DOHH2 (cell line): ENCODE results near the gene ADAR.

Experiments used
- EZH2phosphoT487 ChIP-seq: fragments of 200-600 bp; sonication (generic); IDR thresholded peaks from 2 replicates; pipeline ENCODE4 v1.6.1; 2017; ENCODE audit warnings: borderline replicate concordance, mild to moderate bottlenecking, antibody characterized with exemption, low read length, moderate library complexity, mixed read lengths
- TF ChIP-seq, protein P1 (sequence below): fragments of 200-600 bp; sonication (generic); IDR thresholded peaks from one replicate; pipeline ENCODE4 v1.5.1; 2014; ENCODE audit warnings: antibody characterized with exemption, mild to moderate bottlenecking, low read depth, low read length; ENCODE audit not compliant: poor library complexity, severe bottlenecking

DNA sequence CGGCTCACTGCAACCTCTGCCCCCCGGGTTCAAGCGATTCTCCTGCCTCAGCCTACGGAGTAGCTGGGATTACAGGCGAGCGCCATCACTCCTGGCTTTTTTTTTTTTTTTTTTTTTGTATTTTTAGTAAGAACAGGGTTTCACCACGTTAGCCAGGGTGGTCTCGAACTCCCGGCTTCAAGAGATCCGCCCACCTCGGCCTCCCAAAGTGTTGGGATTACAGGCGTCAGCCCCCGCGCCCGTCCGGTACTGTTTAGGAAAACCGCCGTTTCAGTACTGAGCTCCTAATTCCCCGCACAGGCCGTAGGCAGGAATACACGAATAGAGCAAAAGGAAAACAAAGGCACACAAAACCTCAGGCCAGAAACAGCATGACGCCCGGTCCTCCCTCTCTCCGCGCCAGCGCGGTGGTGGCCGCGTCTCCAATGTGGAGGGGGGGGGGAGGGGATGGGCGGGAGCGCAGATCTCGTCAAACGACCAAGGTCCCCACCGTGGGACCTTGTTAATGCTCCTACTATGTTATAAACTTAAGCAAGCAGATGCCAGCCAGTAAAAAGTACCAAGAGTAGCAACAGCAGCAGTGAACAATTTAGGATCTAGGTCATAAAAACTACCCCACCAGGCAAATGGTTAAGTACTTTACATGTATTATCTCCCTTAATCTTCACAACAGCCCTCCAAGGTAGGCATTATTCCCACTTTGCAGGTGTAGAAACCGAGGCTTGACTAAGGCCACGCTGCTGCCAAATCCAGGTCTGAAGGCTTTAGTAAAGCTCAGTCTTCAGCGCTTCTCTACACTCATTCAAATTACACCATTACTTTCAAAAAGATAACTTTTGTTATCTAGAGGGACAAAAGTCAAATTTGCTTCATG, 648 bp upstream of the ADAR start:
- TF ChIP-seq, protein P1, sequence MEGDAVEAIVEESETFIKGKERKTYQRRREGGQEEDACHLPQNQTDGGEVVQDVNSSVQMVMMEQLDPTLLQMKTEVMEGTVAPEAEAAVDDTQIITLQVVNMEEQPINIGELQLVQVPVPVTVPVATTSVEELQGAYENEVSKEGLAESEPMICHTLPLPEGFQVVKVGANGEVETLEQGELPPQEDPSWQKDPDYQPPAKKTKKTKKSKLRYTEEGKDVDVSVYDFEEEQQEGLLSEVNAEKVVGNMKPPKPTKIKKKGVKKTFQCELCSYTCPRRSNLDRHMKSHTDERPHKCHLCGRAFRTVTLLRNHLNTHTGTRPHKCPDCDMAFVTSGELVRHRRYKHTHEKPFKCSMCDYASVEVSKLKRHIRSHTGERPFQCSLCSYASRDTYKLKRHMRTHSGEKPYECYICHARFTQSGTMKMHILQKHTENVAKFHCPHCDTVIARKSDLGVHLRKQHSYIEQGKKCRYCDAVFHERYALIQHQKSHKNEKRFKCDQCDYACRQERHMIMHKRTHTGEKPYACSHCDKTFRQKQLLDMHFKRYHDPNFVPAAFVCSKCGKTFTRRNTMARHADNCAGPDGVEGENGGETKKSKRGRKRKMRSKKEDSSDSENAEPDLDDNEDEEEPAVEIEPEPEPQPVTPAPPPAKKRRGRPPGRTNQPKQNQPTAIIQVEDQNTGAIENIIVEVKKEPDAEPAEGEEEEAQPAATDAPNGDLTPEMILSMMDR, result no peak
- TF ChIP-seq EZH2phosphoT487, result no peak
